ENCODE measurements around the gene PTCD2. TPM values are rescaled to one million over a fixed set of nuclear protein-coding genes. Genes with fewer than 3 reads are reported as not detected.
"Not testable (repeated sequence)": the region's sequence is repeated elsewhere in the genome, so short reads cannot be mapped to it uniquely, and the experiment has no call there.

PTCD2 gene
- total and polyA plus RNA-seq, 8 donors: 1.3 to 56.7 (median 2.6) TPM

DNA sequence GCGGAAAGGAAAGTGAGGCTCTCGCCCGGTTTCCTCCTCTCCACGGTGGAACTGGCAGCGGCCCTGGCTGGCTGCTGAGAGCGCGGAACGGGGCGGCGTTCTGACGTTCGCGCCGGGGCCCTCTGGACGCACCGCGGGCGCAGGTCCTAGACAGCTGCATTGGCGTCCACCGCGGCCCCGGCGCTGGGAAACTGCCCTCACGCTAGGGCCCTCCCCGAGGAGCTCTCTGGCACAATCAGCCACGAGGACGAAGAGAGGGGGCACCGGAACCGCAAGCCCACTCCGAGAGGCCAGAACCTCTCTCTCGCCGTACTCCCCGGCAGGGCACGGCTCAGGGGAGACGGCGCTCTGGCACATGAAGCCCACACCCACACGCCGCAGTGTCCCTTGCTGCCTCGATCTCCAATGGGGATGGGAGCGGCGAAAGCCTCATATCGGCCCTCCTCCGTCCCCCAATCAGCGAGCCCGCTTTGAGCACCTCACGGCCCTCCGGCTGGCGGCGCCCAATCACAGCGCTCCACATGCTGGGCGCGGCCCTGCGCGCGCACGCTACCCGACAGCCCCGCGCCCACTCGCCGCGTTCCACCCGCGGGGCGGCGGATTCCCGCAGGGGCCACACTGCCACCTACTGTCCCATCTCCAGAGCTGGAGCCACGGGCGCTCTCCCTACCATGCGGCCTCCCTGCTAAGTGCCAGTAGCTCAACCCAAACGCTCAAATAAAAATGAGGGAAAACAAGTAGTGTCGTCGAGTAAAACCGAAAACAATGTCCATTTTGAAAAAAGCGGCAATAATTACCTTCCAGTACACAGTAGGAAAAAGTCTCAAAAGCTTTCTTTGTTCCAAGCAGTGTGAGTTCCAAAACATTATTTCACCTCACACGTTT, 12.0 kb upstream of the PTCD2 start:
- Histone ChIP-seq H3K36me3 (peaks cover 13 to 41% (median 38%) of the 10 kb centered on the region in 4 donors), H3K27me3 (no peaks in the 10 kb centered on the region), H3K9me3 (no peaks in the 10 kb centered on the region), H3K4me1 (peaks cover 7 to 38% (median 19%) of the 10 kb centered on the region in 4 donors), H3K27ac (peak overlapping the region; percentile 92 to 97 (median 95)), H3K4me3 (peak overlapping the region; percentile 58 to 63 (median 60))
- WGBS, 5 donors: 1 to 2% (median 1%) methylated on average over 45 to 76 of the region's 76 CpGs
- intact Hi-C loops (cut with DNase I; ENCODE audit: low total_unique reads): loop anchor here (10.0 kb wide), 1 partner anchor 163 kb away; no protein-coding TSS in a partner anchor
- TF ChIP-seq POLR2AphosphoS5 (IDR thresholded peaks at IDR 0.05) (peak; percentile 97 to 98 (median 97)), EP300 (IDR thresholded peaks at IDR 0.05) (no peak), POLR2A (IDR thresholded peaks at IDR 0.05) (peak in 2 of 4 donors; percentile 78 to 94)
- TF ChIP-seq, protein P1, sequence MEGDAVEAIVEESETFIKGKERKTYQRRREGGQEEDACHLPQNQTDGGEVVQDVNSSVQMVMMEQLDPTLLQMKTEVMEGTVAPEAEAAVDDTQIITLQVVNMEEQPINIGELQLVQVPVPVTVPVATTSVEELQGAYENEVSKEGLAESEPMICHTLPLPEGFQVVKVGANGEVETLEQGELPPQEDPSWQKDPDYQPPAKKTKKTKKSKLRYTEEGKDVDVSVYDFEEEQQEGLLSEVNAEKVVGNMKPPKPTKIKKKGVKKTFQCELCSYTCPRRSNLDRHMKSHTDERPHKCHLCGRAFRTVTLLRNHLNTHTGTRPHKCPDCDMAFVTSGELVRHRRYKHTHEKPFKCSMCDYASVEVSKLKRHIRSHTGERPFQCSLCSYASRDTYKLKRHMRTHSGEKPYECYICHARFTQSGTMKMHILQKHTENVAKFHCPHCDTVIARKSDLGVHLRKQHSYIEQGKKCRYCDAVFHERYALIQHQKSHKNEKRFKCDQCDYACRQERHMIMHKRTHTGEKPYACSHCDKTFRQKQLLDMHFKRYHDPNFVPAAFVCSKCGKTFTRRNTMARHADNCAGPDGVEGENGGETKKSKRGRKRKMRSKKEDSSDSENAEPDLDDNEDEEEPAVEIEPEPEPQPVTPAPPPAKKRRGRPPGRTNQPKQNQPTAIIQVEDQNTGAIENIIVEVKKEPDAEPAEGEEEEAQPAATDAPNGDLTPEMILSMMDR (IDR thresholded peaks at IDR 0.05): peak in 5 of 7 experiments; percentile 75 to 88 (median 84)
- DNase-seq: peak; percentile 98 to 99

GRCh38 chr5:72308853-72309191, 11.4 kb upstream of the PTCD2 start:
- TF ChIP-seq EP300 (IDR thresholded peaks at IDR 0.05) (no peak), POLR2AphosphoS5 (IDR thresholded peaks at IDR 0.05) (no peak)
- TF ChIP-seq, protein P1 (IDR thresholded peaks at IDR 0.05): no peak
- H3K36me3 ChIP-seq: peaks cover 13 to 45% (median 42%) of the 10 kb centered on the region in 4 donors
- no peaks in the 10 kb centered on the region for H3K27me3 ChIP-seq
- intact Hi-C loops (cut with DNase I; ENCODE audit: low total_unique reads): loop anchor here (10.0 kb wide), 1 partner anchor 164 kb away; no protein-coding TSS in a partner anchor
- WGBS, 5 donors: 60 to 78% (median 74%) methylated on average over 6 of the region's 6 CpGs
- H3K4me3 ChIP-seq: peak overlapping the region in 1 of 4 donors; percentile 63
- H3K4me1 ChIP-seq: peaks cover 7 to 38% (median 19%) of the 10 kb centered on the region in 4 donors
- no peak for DNase-seq
- H3K9me3 ChIP-seq: no peaks in the 10 kb centered on the region
- H3K27ac ChIP-seq: peak overlapping the region in 4 of 5 donors; percentile 92 to 97 (median 94)

- Histone ChIP-seq H3K9me3 (no peaks in the 10 kb centered on the region), H3K27ac (no peak overlapping the region), H3K4me1 (peaks cover 0 to 31% (median 14%) of the 10 kb centered on the region in 4 donors), H3K36me3 (peaks cover 13 to 57% (median 54%) of the 10 kb centered on the region in 4 donors), H3K27me3 (no peaks in the 10 kb centered on the region), H3K4me3 (no peak overlapping the region)
- no peak for DNase-seq
- TF ChIP-seq POLR2A (IDR thresholded peaks at IDR 0.05) (no peak), POLR2AphosphoS5 (IDR thresholded peaks at IDR 0.05) (no peak), EP300 (IDR thresholded peaks at IDR 0.05) (no peak)
- TF ChIP-seq, protein P1 (IDR thresholded peaks at IDR 0.05): no peak
- WGBS, 5 donors: 83 to 92% (median 92%) methylated on average over 1 of the region's 1 CpG
- intact Hi-C loops (cut with DNase I; ENCODE audit: low total_unique reads): no loop called here
These were observed 7.0 kb upstream of the PTCD2 start for GRCh38 chr5:72313141-72313540.

DNA sequence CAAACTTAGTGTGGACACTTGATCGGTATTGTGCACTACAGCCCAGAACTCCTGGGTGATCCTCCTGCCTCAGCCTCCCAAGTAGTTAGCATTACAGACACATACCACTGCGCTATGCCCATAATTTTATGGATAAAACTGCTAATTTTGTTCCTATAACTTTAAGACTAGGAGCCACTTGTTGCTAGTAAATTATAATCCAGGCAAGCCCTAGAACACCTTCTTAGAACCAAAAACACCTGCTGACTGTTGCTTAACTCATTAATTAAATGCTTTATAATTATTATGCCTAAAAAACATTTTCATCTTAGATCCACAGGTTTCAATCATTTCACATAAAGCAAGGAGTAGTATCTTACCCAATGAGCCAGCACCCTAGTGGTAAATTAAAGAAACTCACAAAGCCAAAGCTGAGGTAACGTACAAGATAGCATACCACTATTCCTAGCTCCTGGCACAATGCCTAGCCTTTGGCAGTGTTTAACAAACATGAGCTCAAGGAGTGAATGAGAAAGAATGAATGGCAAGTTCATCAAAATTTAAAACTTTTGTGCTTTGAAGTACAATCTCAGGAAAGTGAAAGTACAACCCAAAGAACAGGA, 5.5 kb upstream of the PTCD2 start:
- H3K9me3 ChIP-seq: no peaks in the 10 kb centered on the region
- peaks cover 0 to 37% (median 23%) of the 10 kb centered on the region in 4 donors for H3K4me1 ChIP-seq
- 67 to 74% (median 72%) methylated on average over 3 of the region's 3 CpGs for WGBS, 5 donors
- TF ChIP-seq, protein P1 (IDR thresholded peaks at IDR 0.05): peak in 1 of 7 experiments; percentile 30
- TF ChIP-seq EP300 (IDR thresholded peaks at IDR 0.05): no peak
- TF ChIP-seq POLR2AphosphoS5 (IDR thresholded peaks at IDR 0.05): no peak
- no peak for TF ChIP-seq POLR2A (IDR thresholded peaks at IDR 0.05)
- peaks cover 10 to 54% (median 48%) of the 10 kb centered on the region in 4 donors for H3K36me3 ChIP-seq
- no peak overlapping the region for H3K4me3 ChIP-seq
- peak; percentile 71 to 82 for DNase-seq
- H3K27me3 ChIP-seq: no peaks in the 10 kb centered on the region
- intact Hi-C loops (cut with DNase I; ENCODE audit: low total_unique reads): no loop called here
- no peak overlapping the region for H3K27ac ChIP-seq

- H3K9me3 ChIP-seq; intact Hi-C loops (cut with DNase I; ENCODE audit: low total_unique reads): not testable (repeated sequence)
- peaks cover 4 to 47% (median 31%) of the 10 kb centered on the region in 4 donors for H3K4me1 ChIP-seq
These were observed 668 bp upstream of the PTCD2 start for GRCh38 chr5:72319435-72319975.

More at GRCh38 chr5:72319435-72319975, 668 bp upstream of the PTCD2 start:
- Histone ChIP-seq H3K4me3 (peak overlapping the region; percentile 74 to 94 (median 82)), H3K36me3 (peaks cover 0 to 29% (median 20%) of the 10 kb centered on the region in 4 donors), H3K27ac (peak overlapping the region; percentile 30 to 85 (median 66))
- not testable (repeated sequence) for H3K27me3 ChIP-seq
- 4 to 6% (median 4%) methylated on average over 28 of the region's 28 CpGs for WGBS, 5 donors
- peak in 1 of 2 donors; percentile 51 for DNase-seq

Data from stomach (tissue), 9 donors.